Psoas muscle (tissue), 8 donors: ENCODE measurements around the gene SFMBT1. TPM values are rescaled to one million over a fixed set of nuclear protein-coding genes. Genes with fewer than 3 reads are reported as not detected.

Experiments used
- ATAC-seq, 4 donors: fragments of 200-7000 bp; cut with Tn5 transposase; one replicate each; pipeline ENCODE4 v1.9.1; 2020; ENCODE audit warnings: moderate library complexity in 3 of 4, mild to moderate bottlenecking in 2 of 4
- DNase-seq, 2 donors: peaks; one replicate each; pipeline ENCODE4 v3.0.0-alpha.2; 2020
- H3K27ac ChIP-seq: fragments of 200-600 bp; one replicate; pipeline ENCODE4 v1.8.0; 2022
- H3K27me3 ChIP-seq, 3 donors: fragments of 200-600 bp in 1 of 3; one replicate each; pipeline versions ENCODE4 v1.6.1 to v1.8.0; 2013 to 2022; ENCODE audit warnings: low read length in 2 of 3, mild to moderate bottlenecking in 2 of 3, moderate library complexity in 1 of 3; ENCODE audit not compliant: insufficient read depth in 3 of 3
- H3K36me3 ChIP-seq, 2 donors: fragments of 200-600 bp in 1 of 2; one replicate each; pipeline versions ENCODE4 v1.6.1 to v1.8.0; 2013 to 2022; ENCODE audit warnings: low read depth in 1 of 2, mild to moderate bottlenecking in 1 of 2, moderate library complexity in 1 of 2; ENCODE audit not compliant: insufficient read depth in 1 of 2
- H3K4me1 ChIP-seq: fragments of 200-600 bp; one replicate; pipeline ENCODE4 v1.8.0; 2022
- H3K4me3 ChIP-seq: fragments of 200-600 bp; one replicate; pipeline ENCODE4 v1.8.0; 2022; ENCODE audit warnings: mild to moderate bottlenecking
- H3K9me3 ChIP-seq: fragments of 200-600 bp; one replicate; pipeline ENCODE4 v1.8.0; 2022
- CTCF ChIP-seq: fragments of 200-600 bp; IDR thresholded peaks from one replicate; pipeline ENCODE4 v1.8.0; 2022; ENCODE audit warnings: antibody characterized with exemption
- WGBS, 3 donors: extraction: QIAGEN DNeasy Blood & Tissue Kit; methylation state at CpG; one replicate each; pipeline versions ENCODE4 v1.1.6 to v1.1.7; 2013; 5-methylcytosine and 5-hydroxymethylcytosine counted together
- intact Hi-C, 2 donors: fragments of 100-400 bp; cut with DNase I; formaldehyde crosslinking; loops; one replicate each; pipeline versions ENCODE4 v1.11.0 to v1.14.2; 2022
- polyA plus RNA-seq, 3 donors: library from polyadenylated mRNA; stranded (reverse); fragments of 200-250 nt; gene quantifications; one replicate each; pipeline ENCODE4 v1.2.3, GENCODE V29; 2013
- total RNA-seq, 4 donors: library from RNA; stranded (reverse); fragmentation: NEBNext Ultra II Directional in 2 of 4; extraction: Animal tissue kit (Norgen Biotek cat#: 25700) in 2 of 4; gene quantifications; one replicate each; pipeline versions ENCODE4 v1.2.1 to v1.2.4, GENCODE V29; 2021 to 2023
- donor health status: healthy with polysubstance abuse.
- donor health status: DM: no; HTN: no; CAD: no; lungs with moderate emphysema.
- donor health status: Bipolar disorder and iron deficiency.
- donor health status: healthy.
- donor health status: DM: yes; HTN: yes; CAD: no.
- donor health status: DM: no; HTN: no; CAD: no.
- donor health status: DM: no; HTN: no; CAD: no.
- donor health status: DM: yes; HTN: yes; CAD: no.

The SFMBT1 gene
- total and polyA plus RNA-seq, 7 donors = 6.7 to 25.0 (median 16.3) TPM

DNA sequence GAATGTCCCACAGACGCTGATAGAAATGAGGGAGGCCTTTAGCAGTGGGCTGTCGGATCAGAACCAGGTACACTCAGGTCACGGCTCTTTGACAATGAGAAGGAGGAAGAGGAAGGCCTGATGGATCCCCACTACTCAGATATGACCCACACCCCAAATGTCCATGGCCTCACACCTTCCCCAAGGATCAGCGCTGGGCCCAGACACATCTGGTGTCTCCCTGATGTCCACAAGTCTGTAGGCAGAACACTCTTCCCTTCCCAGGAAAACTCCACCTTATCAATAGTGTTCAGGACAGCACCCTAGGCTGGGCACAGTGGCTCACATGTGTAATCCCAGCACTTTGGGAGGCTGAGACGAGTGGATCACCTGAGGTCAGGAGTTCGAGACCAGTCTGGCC lies 33.3 kb upstream of the SFMBT1 start:
- Histone ChIP-seq H3K27ac (no peak overlapping the region), H3K4me1 (no peaks in the 10 kb centered on the region), H3K9me3 (no peaks in the 10 kb centered on the region), H3K4me3 (no peak overlapping the region), H3K27me3 (no peaks in the 10 kb centered on the region), H3K36me3 (no peaks in the 10 kb centered on the region)
- ATAC-seq = no peak
- no peak for DNase-seq
- intact Hi-C loops = no loop called here
- WGBS, 3 donors = 91 to 97% (median 96%) methylated on average over 6 of the region's 6 CpGs
- TF ChIP-seq CTCF = no peak

- Histone ChIP-seq H3K27me3 (no peaks in the 10 kb centered on the region), H3K9me3 (no peaks in the 10 kb centered on the region), H3K4me3 (no peak overlapping the region), H3K27ac (no peak overlapping the region), H3K4me1 (no peaks in the 10 kb centered on the region), H3K36me3 (no peaks in the 10 kb centered on the region)
- WGBS, 3 donors = 84 to 87% (median 84%) methylated on average over 3 of the region's 3 CpGs
- no peak for ATAC-seq
- no peak for DNase-seq
- intact Hi-C loops = no loop called here
- TF ChIP-seq CTCF = no peak
Observed at GRCh38 chr3:53078656-53079055, 32.8 kb upstream of the SFMBT1 start.

DNA sequence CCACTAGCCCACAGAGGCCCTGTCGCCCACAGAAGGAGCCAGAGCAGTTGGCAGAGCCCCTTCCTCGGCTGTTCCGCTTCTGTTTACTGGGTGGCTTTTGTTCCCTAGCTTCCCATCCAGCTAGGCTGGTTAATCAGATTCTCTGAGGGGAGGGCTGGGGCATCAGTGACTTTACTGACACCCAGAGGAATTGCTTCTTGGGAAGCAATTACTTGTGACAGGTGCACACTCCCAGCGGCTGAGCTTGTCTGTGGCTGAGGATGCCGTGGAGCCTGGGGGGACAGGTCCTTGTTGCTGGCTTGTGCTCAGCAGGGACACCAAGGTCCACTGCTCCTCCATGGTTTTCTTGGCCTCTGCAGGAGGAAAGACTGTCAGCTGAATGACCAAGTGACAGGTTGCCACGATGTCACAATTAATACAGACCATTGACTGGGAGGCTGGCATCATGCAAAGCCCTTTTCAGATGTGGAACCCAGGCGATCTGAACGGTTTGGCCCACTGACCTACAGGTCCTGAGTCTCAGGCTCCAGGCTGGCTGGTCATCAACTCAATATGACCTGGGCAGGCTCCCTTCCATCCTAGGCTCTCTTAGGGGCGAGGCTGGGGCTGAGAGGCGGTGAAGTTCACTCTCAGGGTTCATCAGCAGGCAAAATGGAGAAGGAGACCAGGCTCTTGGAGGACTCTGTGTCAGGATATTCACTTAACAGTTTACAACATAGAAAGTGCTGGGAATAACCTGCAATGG lies 31.8 kb upstream of the SFMBT1 start:
- Histone ChIP-seq H3K27ac (no peak overlapping the region), H3K9me3 (no peaks in the 10 kb centered on the region), H3K27me3 (no peaks in the 10 kb centered on the region), H3K4me3 (no peak overlapping the region), H3K4me1 (peaks cover 6% of the 10 kb centered on the region), H3K36me3 (no peaks in the 10 kb centered on the region)
- no peak for TF ChIP-seq CTCF
- DNase-seq (no peak), ATAC-seq (no peak)
- intact Hi-C loops = no loop called here
- 81 to 91% (median 84%) methylated on average over 10 of the region's 10 CpGs for WGBS, 3 donors

DNA sequence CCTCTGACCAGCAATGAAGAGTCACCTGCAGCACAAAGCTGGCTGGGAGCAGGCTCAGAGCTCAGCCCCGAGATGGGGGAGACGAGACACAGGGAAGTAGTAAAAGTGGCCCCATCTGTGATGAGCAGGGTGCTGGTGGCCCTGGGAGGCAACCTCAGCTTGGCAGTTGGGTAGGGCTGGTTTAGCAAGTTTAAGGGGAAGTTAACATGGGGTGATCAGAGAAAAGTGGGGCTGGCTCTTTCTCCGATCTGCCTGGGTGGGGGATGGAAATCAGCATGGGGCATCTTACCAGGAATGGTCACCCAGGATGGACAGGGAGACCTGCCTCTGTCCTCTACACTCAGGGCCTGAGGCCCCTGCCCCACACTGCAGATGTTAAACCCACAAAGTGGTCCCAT lies 29.9 kb upstream of the SFMBT1 start:
- H3K27me3 ChIP-seq = no peaks in the 10 kb centered on the region
- DNase-seq (no peak), ATAC-seq (no peak)
- peaks cover 13% of the 10 kb centered on the region for H3K4me1 ChIP-seq
- H3K9me3 ChIP-seq = no peaks in the 10 kb centered on the region
- no peak overlapping the region for H3K27ac ChIP-seq
- 89 to 94% (median 93%) methylated on average over 3 of the region's 3 CpGs for WGBS, 3 donors
- TF ChIP-seq CTCF = no peak
- intact Hi-C loops = loop anchor here in 1 of 2 donors (2.0 kb wide), 1 partner anchor 143 kb away; no protein-coding TSS in a partner anchor
- no peaks in the 10 kb centered on the region for H3K36me3 ChIP-seq
- H3K4me3 ChIP-seq = no peak overlapping the region
